ENCODE measurements around the gene IL11.

DNA sequence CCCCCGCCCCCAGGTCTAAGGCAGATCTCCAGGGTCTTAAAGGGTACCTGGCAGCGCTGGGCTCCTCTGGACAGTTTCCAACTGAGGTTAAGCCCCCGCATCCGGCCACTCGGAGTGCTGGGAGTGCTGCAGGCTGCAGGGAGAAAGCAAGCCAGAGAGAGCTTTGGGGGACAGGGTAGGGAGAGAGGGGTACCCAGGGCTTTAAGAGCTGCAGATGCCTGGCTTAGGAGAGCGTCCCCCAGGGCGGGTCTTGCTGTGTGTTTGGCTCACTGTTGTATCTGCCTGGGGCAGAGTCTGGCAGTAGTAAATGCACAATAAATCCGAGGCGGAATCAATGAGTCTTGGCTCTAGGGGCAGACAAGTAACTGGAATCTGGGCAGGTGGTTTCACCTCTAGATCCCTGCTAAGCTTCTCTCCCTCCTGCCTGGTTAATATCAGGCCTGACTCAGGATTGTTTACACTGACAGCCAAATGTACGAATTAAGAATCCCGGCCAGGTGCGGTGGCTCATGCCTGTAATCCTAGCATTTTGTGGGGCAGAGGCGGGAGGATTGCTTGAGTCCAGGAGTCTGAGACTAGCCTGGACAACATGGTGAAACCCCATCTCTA, 14.9 kb downstream of the IL11 start:
- TF ChIP-seq, protein P1, sequence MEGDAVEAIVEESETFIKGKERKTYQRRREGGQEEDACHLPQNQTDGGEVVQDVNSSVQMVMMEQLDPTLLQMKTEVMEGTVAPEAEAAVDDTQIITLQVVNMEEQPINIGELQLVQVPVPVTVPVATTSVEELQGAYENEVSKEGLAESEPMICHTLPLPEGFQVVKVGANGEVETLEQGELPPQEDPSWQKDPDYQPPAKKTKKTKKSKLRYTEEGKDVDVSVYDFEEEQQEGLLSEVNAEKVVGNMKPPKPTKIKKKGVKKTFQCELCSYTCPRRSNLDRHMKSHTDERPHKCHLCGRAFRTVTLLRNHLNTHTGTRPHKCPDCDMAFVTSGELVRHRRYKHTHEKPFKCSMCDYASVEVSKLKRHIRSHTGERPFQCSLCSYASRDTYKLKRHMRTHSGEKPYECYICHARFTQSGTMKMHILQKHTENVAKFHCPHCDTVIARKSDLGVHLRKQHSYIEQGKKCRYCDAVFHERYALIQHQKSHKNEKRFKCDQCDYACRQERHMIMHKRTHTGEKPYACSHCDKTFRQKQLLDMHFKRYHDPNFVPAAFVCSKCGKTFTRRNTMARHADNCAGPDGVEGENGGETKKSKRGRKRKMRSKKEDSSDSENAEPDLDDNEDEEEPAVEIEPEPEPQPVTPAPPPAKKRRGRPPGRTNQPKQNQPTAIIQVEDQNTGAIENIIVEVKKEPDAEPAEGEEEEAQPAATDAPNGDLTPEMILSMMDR (IDR thresholded peaks at IDR 0.05), result no peak
- TF ChIP-seq POLR2A (IDR thresholded peaks at IDR 0.05), result no peak
- no peak for TF ChIP-seq POLR2AphosphoS5 (IDR thresholded peaks at IDR 0.05)

Measured in stomach (tissue), 4 donors.